Activated naive CD4-positive, alpha-beta T cell treated with anti-CD3 and anti-CD28 coated beads for 36 hours (primary cell): ENCODE data around the gene VASN. TPM values are rescaled to one million over a fixed set of nuclear protein-coding genes. Genes with fewer than 3 reads are reported as not detected.

Experiments used
- CTCF ChIA-PET: fragments of 350-600 bp; sonication (Branson Sonifier 250); formaldehyde crosslinking; loops from one replicate; lab custom pipeline; 2021; ENCODE audit warnings: antibody characterized with exemption; lab: Charles Lee
- DNase-seq: peaks from one replicate; pipeline ENCODE4 v3.0.0-alpha.2; 2020
- H3K27ac Mint-ChIP-seq: one replicate; pipeline ENCODE4 v1.8.0; 2021; ENCODE audit warnings: mild to moderate bottlenecking, mixed read lengths
- H3K27me3 Mint-ChIP-seq: one replicate; pipeline ENCODE4 v1.8.0; 2021; ENCODE audit warnings: low read depth, mixed read lengths
- H3K36me3 Mint-ChIP-seq: one replicate; pipeline ENCODE4 v1.8.0; 2021; ENCODE audit warnings: low read depth, mixed read lengths
- H3K4me1 Mint-ChIP-seq: one replicate; pipeline ENCODE4 v1.8.0; 2021; ENCODE audit warnings: low read depth, mixed read lengths
- H3K4me3 Mint-ChIP-seq: one replicate; pipeline ENCODE4 v1.8.0; 2021; ENCODE audit warnings: mild to moderate bottlenecking, moderate library complexity, mixed read lengths
- H3K9me3 Mint-ChIP-seq: one replicate; pipeline ENCODE4 v1.8.0; 2021; ENCODE audit warnings: mixed read lengths
- intact Hi-C: fragments of 100-400 bp; cut with micrococcal nuclease; formaldehyde crosslinking; loops from one replicate; pipeline ENCODE4 v1.15.1; 2023
- total RNA-seq, 2 experiments: library from RNA; stranded (reverse); gene quantifications; one replicate each; pipeline ENCODE4 v1.2.3, GENCODE V29; 2021

The VASN gene
- total RNA-seq, 2 experiments from 2014 or later: not detected

GRCh38 chr16:4420505-4421105, 49.0 kb downstream of the VASN start:
- intact Hi-C loops: no loop called here
- Mint-ChIP-seq H3K27ac (no peak overlapping the region), H3K4me3 (no peak overlapping the region), H3K27me3 (no peaks in the 10 kb centered on the region), H3K36me3 (peaks cover 2% of the 10 kb centered on the region), H3K9me3 (no peaks in the 10 kb centered on the region), H3K4me1 (peaks cover 12% of the 10 kb centered on the region)
- CTCF ChIA-PET: no interaction called here
- no peak for DNase-seq

GRCh38 chr16:4425378-4426020, 53.9 kb downstream of the VASN start, which contains the start of gene DNAJA3:
Gene DNAJA3, plus strand, starts transcription at chr16:4425868. Its CDS starts 14 bp downstream, at chr16:4425882.
- Mint-ChIP-seq H3K9me3 (no peaks in the 10 kb centered on the region), H3K36me3 (peaks cover 23% of the 10 kb centered on the region)
- CTCF ChIA-PET: interaction anchor here (1.0 kb wide), 1 partner anchor 13 kb away, joined by 3 read pairs; no protein-coding TSS in a partner anchor

GRCh38 chr16:4426021-4426684, 54.5 kb downstream of the VASN start:
- H3K36me3 Mint-ChIP-seq: peaks cover 26% of the 10 kb centered on the region
- H3K4me3 Mint-ChIP-seq: peak overlapping the region; percentile 99
- no peaks in the 10 kb centered on the region for H3K27me3 Mint-ChIP-seq
- peaks cover 41% of the 10 kb centered on the region for H3K4me1 Mint-ChIP-seq
- CTCF ChIA-PET: interaction anchor here (1.0 kb wide), 1 partner anchor 14 kb away, joined by 3 read pairs; no protein-coding TSS in a partner anchor
- DNase-seq: peak; percentile 63
- intact Hi-C loops: loop anchor here (5.0 kb wide), 1 partner anchor 421 kb away; the partner anchor contains the start of genes GLYR1 and UBN1
- H3K9me3 Mint-ChIP-seq: no peaks in the 10 kb centered on the region
- peak overlapping the region; percentile 100 for H3K27ac Mint-ChIP-seq

More at GRCh38 chr16:4425378-4426020, 53.9 kb downstream of the VASN start, which contains the start of gene DNAJA3:
- Mint-ChIP-seq H3K27me3 (no peaks in the 10 kb centered on the region), H3K27ac (peak within 1 kb of the TSS; percentile 100), H3K4me1 (peaks cover 39% of the 10 kb centered on the region), H3K4me3 (peak within 1 kb of the TSS; percentile 99)
- peak; percentile 93 for DNase-seq
- intact Hi-C loops: loop anchor here (1.0 to 5.0 kb wide), 7 partner anchors 11 to 422 kb away; partner anchors contain the start of genes GLYR1, HMOX2, NUDT16L1 and PAM16

DNA sequence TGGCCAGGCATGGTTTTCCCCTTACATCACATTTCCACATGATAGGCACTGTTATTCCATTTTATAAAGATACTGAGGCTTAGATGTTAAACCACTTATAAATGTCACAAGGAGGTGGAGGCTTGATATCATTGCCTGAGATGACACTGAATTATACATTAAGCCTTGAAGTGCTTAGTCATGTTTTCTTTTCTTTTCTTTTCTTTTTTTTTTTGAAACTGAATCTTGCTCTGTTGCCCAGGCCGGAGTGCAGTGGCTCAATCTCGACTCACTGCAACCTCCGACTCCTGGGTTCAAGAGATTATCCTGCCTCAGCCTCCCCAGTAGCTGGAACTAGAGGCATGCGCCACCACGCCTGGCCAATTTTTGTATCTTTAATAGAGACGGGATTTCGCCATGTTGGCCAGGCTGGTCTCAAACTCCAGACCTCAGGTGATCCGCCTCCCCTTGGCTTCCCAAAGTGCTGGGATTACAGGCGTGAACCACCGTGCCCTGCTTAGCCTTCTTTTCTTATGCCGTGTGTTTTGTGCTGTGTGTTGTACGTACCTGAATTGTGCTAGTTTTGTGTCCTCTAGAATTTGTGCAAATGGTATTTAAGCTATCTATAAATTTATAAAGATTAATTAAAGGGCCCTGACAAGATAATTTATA, 55.2 kb downstream of the VASN start:
- Mint-ChIP-seq H3K9me3 (no peaks in the 10 kb centered on the region), H3K27ac (peak overlapping the region; percentile 100), H3K4me1 (peaks cover 44% of the 10 kb centered on the region), H3K36me3 (peaks cover 32% of the 10 kb centered on the region), H3K4me3 (peak overlapping the region; percentile 99), H3K27me3 (no peaks in the 10 kb centered on the region)
- intact Hi-C loops: loop anchor here (5.0 kb wide), 1 partner anchor 420 kb away; the partner anchor contains the start of genes GLYR1 and UBN1
- CTCF ChIA-PET: no interaction called here
- no peak for DNase-seq

DNA sequence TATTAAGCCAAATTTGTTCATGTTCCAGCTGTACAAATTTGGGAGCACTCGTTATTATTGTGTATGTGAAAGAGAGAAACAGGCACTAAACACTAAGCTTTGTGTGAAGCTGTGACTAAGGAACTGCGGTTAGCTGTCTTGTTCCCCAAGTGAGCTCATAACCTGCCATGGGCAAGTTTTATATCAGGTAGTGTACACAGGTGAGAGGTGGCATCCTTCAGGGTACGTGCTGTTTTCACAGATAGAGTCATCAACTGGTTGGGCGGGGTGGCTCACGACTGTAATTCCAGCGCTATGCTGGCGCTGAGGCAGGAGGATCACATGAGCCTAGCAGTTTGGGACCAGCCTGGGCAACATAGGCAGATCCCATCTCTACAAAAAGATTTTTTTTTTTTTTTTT, 56.9 kb downstream of the VASN start:
- Mint-ChIP-seq H3K4me1 (peaks cover 48% of the 10 kb centered on the region), H3K4me3 (no peak overlapping the region), H3K27ac (peak overlapping the region; percentile 32), H3K9me3 (no peaks in the 10 kb centered on the region), H3K36me3 (peaks cover 38% of the 10 kb centered on the region), H3K27me3 (no peaks in the 10 kb centered on the region)
- intact Hi-C loops: loop anchor here (5.0 kb wide), 1 partner anchor 419 kb away; the partner anchor contains the start of genes GLYR1 and UBN1
- CTCF ChIA-PET: no interaction called here
- DNase-seq: no peak

- intact Hi-C loops: no loop called here
- peaks cover 51% of the 10 kb centered on the region for H3K36me3 Mint-ChIP-seq
Observed at GRCh38 chr16:4431023-4431422, 59.4 kb downstream of the VASN start.

More at GRCh38 chr16:4431023-4431422, 59.4 kb downstream of the VASN start:
- H3K27me3 Mint-ChIP-seq: no peaks in the 10 kb centered on the region
- no peak for DNase-seq
- no peak overlapping the region for H3K4me3 Mint-ChIP-seq
- H3K9me3 Mint-ChIP-seq: no peaks in the 10 kb centered on the region
- CTCF ChIA-PET: no interaction called here
- H3K4me1 Mint-ChIP-seq: peaks cover 52% of the 10 kb centered on the region
- H3K27ac Mint-ChIP-seq: no peak overlapping the region

Other genes starting within 250 kb of the VASN start
- not detected for gene SRL, start 129.8 kb upstream of the VASN start, total RNA-seq
- gene TFAP4, start 98.8 kb upstream of the VASN start, total RNA-seq: 10 to 100 TPM; 24.0 to 27.7 TPM
- gene GLIS2, start 55.8 kb upstream of the VASN start, total RNA-seq: under 1 TPM; 0.12 to 0.24 TPM
- 10 to 100 TPM; 67.8 to 71.3 TPM for gene PAM16, start 20.5 kb upstream of the VASN start, total RNA-seq
- 10 to 100 TPM; 39.7 to 43.3 TPM for gene CORO7, start 44.7 kb downstream of the VASN start, total RNA-seq
- 10 to 100 TPM; 86.7 to 88.0 TPM for gene DNAJA3, start 54.0 kb downstream of the VASN start, total RNA-seq
- gene NMRAL1, start 102.8 kb downstream of the VASN start, total RNA-seq: 10 to 100 TPM; 30.5 to 30.8 TPM
- 10 to 100 TPM; 46.8 to 49.3 TPM for gene HMOX2, start 104.5 kb downstream of the VASN start, total RNA-seq
- 10 to 100 TPM; 31.9 to 35.7 TPM for gene CDIP1, start 166.9 kb downstream of the VASN start, total RNA-seq
- gene C16orf96, start 184.5 kb downstream of the VASN start, total RNA-seq: under 1 TPM; 0.07 to 0.30 TPM
- gene UBALD1, start 243.0 kb downstream of the VASN start, total RNA-seq: 1 to 10 TPM; 8.5 to 9.3 TPM